Thyroid gland (tissue), 4 donors: Measurements from ENCODE around the gene SLC24A4.

ENCODE experiments used
- CTCF ChIP-seq, 6 experiments: fragments of 200-600 bp in 3 of 6; fragments of 450-650 bp in 3 of 6; sonication (generic) in 3 of 6; IDR thresholded peaks; one replicate each; pipeline ENCODE4 v1.5.1; 2016 to 2019; ENCODE audit warnings: antibody characterized with exemption in 6 of 6, mild to moderate bottlenecking in 2 of 6, inconsistent platforms in 1 of 6, moderate library complexity in 1 of 6
- POLR2A ChIP-seq, 2 donors: fragments of 450-650 bp; IDR thresholded peaks; one replicate each; pipeline ENCODE4 v1.6.1; 2017; ENCODE audit warnings: antibody characterized with exemption in 2 of 2, mild to moderate bottlenecking in 2 of 2, moderate library complexity in 1 of 2

- TF ChIP-seq CTCF (IDR thresholded peaks at IDR 0.05) (no peak), POLR2A (IDR thresholded peaks at IDR 0.05) (no peak)
Measured at GRCh38 chr14:92459950-92460421, 137.0 kb downstream of the SLC24A4 start.
